ENCODE data around the gene CSRP2.

CSRP2 gene

DNA sequence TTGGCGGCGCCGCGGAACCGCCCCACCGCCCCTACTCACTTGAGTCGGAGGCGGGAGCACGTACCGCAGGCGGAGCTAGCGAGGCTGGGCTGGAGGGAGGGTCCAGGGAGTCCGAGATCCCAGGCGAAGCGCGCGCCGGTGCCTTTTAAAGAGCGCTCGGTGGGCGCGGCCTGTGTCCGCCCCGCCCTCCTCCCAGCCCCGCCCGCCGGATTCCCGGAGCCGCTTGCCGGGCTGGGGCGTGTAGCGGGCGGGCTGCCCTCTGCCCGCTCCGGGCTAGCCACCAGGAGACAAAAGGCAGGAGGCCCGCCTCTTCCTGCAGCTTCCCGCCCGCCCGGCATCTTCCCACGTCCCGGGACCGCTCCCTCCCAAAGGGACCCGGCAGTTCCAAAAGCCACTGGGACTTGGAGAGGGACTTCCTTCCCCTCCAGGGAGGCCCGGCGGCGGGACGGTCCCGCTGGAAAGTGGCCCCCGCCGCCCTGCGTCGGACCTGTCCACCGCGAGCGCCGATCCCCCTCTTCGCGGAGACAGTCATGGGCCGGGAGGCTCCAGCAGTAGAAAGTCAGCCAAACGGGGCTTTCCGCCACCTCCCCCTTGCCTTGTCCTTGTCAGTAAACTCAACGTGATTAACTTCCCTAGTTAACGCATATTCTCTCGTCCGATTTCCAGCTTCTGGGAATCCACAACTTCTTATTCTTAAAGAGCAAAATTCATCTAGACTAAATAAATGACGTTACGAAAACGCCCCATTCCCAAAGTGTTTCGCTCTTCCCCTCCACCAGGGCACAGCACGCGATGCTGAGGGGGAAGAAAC lies at the start of gene CSRP2:
TSS of gene CSRP2 (minus strand) at position 121 of the 811 bp plus-strand sequence. CDS start 12,759 bp downstream, outside the sequence.
- DNase-seq (ENCODE audit: low spot score): peak; percentile 85

GRCh38 chr12:76927170-76927784 lies 48.5 kb upstream of the CSRP2 start:
- DNase-seq (ENCODE audit: low spot score): peak; percentile 14

- no peak for DNase-seq (ENCODE audit: low spot score)
Measured at GRCh38 chr12:76925135-76925534, 46.3 kb upstream of the CSRP2 start.

DNA sequence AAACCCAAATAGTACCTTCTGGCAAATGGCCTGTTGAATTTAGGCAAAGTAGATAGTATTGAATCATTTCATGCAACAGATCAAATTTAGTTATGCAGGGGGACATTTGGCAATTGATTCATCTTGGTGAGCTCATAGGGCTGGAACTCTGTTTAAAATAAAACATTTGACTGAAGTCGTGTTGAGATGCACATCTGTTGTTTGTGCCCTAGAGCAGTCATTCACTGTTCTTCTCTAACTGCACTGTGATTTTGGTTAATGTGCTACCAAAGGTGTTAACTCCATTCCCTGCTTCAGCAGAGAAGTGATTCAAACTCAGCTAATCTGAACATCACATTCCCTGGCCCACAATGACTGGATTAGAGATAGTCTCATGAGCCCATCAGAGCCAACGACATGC lies 44.0 kb upstream of the CSRP2 start:
- DNase-seq (ENCODE audit: low spot score): no peak

DNA sequence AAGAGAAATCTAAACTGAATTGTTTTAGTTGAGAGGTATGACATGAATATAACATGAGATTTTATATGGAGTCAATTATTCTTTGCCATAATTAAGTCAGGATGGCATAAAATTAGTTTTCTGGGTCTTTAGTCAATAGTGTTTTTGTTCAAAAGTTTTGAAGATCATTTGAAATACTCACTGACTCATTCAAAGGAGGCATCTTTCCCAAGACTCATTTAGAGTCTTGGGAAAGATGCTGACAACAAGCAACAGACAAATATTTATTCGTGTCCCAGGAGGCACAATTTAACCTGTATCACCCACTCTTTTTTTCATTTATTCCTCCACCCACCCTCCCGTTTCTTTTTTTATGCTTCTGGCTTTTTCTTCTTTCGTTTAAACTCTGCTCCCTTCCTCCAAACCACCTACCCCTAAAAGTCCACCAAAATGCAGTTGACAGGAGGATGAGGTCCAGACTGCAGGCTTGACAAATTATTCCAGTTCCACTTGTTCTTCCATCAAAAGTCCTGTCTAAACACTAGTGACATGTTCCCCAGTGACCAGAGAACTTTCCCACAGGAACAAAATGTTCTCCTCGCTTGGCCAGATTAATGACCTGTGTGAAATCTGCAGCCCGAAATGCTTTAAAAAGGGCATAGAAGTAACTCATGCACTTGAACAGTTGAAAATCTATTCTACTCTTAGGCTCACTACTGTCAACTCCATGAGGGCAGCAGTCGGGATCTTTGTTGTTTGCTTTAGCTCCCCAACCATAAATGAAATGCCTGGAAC lies 43.3 kb upstream of the CSRP2 start:
- DNase-seq (ENCODE audit: low spot score): no peak

DNA sequence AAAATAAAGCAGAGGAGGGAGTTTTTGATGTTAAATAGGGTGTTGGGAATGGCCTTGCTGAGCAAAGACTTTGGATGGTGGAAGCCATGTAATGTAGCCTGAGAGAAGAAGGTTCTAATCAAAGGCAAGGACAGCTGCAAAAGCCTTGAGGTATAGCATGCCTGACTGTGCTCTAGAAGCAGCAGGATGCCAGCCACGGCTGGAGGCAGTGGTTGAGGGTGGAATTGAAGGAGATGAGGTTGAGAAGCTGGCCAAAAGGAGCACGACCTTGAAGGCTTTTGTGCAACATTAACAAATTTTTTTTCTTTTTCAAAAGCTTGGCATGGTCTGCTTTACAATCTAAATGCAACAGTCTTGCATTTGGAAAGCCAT lies 42.3 kb upstream of the CSRP2 start:
- no peak for DNase-seq (ENCODE audit: low spot score)

GRCh38 chr12:76920172-76921099 lies 41.6 kb upstream of the CSRP2 start:
- no peak for DNase-seq (ENCODE audit: low spot score)

- no peak for DNase-seq (ENCODE audit: low spot score)
Measured at GRCh38 chr12:76919383-76920171, 40.8 kb upstream of the CSRP2 start.

- DNase-seq (ENCODE audit: low spot score): no peak
Measured at GRCh38 chr12:76916170-76916540, 37.3 kb upstream of the CSRP2 start.

GRCh38 chr12:76915361-76916169 lies 36.7 kb upstream of the CSRP2 start:
- DNase-seq (ENCODE audit: low spot score): no peak

DNA sequence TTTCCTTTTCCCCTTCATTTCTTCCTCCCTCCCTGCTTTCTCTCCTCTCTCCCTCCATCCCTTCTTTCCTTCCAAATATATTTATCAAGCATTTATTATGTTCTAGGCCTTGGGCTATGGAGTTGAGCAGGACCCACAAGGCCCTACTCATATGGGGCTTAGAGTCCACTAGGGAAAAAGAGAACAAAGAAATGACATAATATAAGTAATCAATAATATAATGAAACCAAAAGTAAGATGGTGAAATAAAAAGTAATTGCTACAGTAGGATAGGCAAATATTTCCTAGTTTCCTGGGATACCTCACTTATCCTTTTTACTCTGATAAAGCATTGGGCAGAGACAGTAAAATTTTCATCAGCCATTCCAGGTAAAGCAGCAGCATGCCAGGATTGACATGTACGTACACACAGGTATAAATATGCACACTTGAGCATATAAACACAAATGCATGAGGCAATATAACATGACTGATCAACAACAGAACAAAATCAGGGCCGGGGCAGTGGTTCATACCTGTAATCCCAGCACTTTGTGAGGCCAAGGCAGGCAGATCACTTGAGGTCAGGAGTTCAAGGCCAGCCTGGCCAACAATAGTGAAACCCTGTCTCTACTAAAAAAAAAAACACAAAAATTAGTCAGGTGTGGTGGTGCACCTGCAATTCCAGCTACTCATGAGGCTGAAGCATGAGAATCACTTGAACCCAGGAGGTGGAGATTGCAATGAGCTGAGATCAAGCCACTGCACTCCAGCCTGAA lies 35.5 kb upstream of the CSRP2 start:
- no peak for DNase-seq (ENCODE audit: low spot score)

- DNase-seq (ENCODE audit: low spot score): no peak
Measured at GRCh38 chr12:76909290-76909689, 30.5 kb upstream of the CSRP2 start.

GRCh38 chr12:76908303-76909017 lies 29.6 kb upstream of the CSRP2 start:
- no peak for DNase-seq (ENCODE audit: low spot score)

- no peak for DNase-seq (ENCODE audit: low spot score)
Measured at GRCh38 chr12:76901628-76902380, 23.0 kb upstream of the CSRP2 start.

GRCh38 chr12:76899522-76899921 lies 20.7 kb upstream of the CSRP2 start:
- DNase-seq (ENCODE audit: low spot score): no peak

DNA sequence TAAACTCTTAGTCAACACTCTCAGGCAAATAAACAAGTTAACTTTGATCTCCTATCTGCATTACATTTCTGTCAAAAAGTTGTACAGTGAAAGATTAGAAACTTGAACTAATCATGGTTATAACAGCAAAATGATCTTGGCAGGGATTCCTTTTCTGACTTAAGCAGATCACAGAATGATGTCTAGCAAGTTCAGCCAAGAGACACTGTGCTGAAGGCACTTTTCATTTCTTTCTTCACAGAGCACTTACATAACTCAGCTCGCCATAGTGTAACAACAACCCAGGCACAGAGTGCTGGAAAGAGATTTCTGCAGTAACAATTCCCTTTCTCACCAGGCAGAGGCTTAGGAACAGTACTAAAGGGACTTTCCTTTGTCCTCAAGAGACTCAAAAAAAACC lies 19.6 kb upstream of the CSRP2 start:
- no peak for DNase-seq (ENCODE audit: low spot score)

- DNase-seq (ENCODE audit: low spot score): no peak
Measured at GRCh38 chr12:76896274-76896673, 17.5 kb upstream of the CSRP2 start.

GRCh38 chr12:76895796-76896195 lies 17.0 kb upstream of the CSRP2 start:
- DNase-seq (ENCODE audit: low spot score): no peak
